OCI-LY7 (cell line): ENCODE measurements around the gene ZNF775. TPM values are rescaled to one million over a fixed set of nuclear protein-coding genes. Genes with fewer than 3 reads are reported as not detected.

Experiments
- BruUV-seq: library from RNA; stranded (reverse); fragments of 400-500 nt; replicated peaks from 2 replicates; lab custom pipeline; 2021; lab: Mats Ljungman, UMichigan
- CTCF ChIA-PET: fragments of 300-600 bp; sonication (Branson Sonifier 250); formaldehyde crosslinking; loops from one replicate; lab custom pipeline; 2022; ENCODE audit warnings: antibody characterized with exemption; ENCODE audit not compliant: unreplicated experiment; lab: Charles Lee
- POLR2A ChIA-PET: fragments of 300-600 bp; sonication (Branson Sonifier 250); formaldehyde crosslinking; loops from one replicate; lab custom pipeline; 2022; ENCODE audit warnings: antibody characterized with exemption; lab: Charles Lee
- DNase-seq: peaks from one replicate; pipeline ENCODE4 v3.0.0-alpha.2; 2015; ENCODE audit warnings: low spot score
- H2AFZ ChIP-seq: fragments of 200-600 bp; sonication (generic), shearing (Covaris generic); 2 replicates; pipeline ENCODE4 v1.6.1; 2014; ENCODE audit warnings: mild to moderate bottlenecking, antibody characterized with exemption, low read length, moderate library complexity
- H3K27ac ChIP-seq: fragments of 200-600 bp; sonication (generic); 2 replicates; pipeline ENCODE4 v1.5.1; 2014; ENCODE audit warnings: mixed run types, low read depth, mild to moderate bottlenecking, moderate library complexity, low read length, inconsistent platforms; ENCODE audit not compliant: poor library complexity, severe bottlenecking
- H3K36me3 ChIP-seq: fragments of 200-600 bp; sonication (generic); 2 replicates; pipeline ENCODE4 v1.6.1; 2014; ENCODE audit warnings: mild to moderate bottlenecking, antibody characterized with exemption, low read length, moderate library complexity, mixed read lengths; ENCODE audit not compliant: insufficient read depth
- H3K4me1 ChIP-seq: fragments of 200-600 bp; sonication (generic); 2 replicates; pipeline ENCODE4 v1.5.1; 2014; ENCODE audit warnings: mild to moderate bottlenecking, low read length; ENCODE audit not compliant: insufficient read depth, poor library complexity, severe bottlenecking
- H3K4me2 ChIP-seq: fragments of 200-600 bp; sonication (generic); 2 replicates; pipeline ENCODE4 v1.6.1; 2014; ENCODE audit warnings: mild to moderate bottlenecking, low read length
- H3K4me3 ChIP-seq: fragments of 200-600 bp; sonication (generic); 2 replicates; pipeline ENCODE4 v1.5.1; 2014; ENCODE audit warnings: mild to moderate bottlenecking, low read depth, low read length; ENCODE audit not compliant: poor library complexity, severe bottlenecking
- H3K79me2 ChIP-seq: fragments of 200-600 bp; sonication (generic); 2 replicates; pipeline ENCODE4 v1.6.1; 2016; ENCODE audit warnings: low read depth, mild to moderate bottlenecking, low read length, moderate library complexity, mixed read lengths; ENCODE audit not compliant: insufficient read depth
- H3K9me2 ChIP-seq: fragments of 200-600 bp; sonication (generic); 2 replicates; pipeline ENCODE4 v1.6.1; 2016; ENCODE audit warnings: mild to moderate bottlenecking, low read length, mixed read lengths; ENCODE audit not compliant: insufficient read depth
- H3K9me3 ChIP-seq: fragments of 200-600 bp; sonication (generic); 2 replicates; pipeline ENCODE4 v1.6.1; 2014; ENCODE audit warnings: mild to moderate bottlenecking, mixed run types, low read length, mixed read lengths
- H4K20me1 ChIP-seq: fragments of 200-600 bp; sonication (generic); 2 replicates; pipeline ENCODE4 v1.6.1; 2014; ENCODE audit warnings: mild to moderate bottlenecking, antibody characterized with exemption, low read length, moderate library complexity, mixed read lengths; ENCODE audit not compliant: insufficient read depth
- CTCF ChIP-seq: fragments of 200-600 bp; sonication (generic); conservative IDR thresholded peaks from 2 replicates; pipeline ENCODE4 v1.5.1; 2014; ENCODE audit warnings: mild to moderate bottlenecking, antibody characterized with exemption, low read length, moderate library complexity, mixed read lengths
- EZH2phosphoT487 ChIP-seq: fragments of 200-600 bp; sonication (generic); IDR thresholded peaks from 2 replicates; pipeline ENCODE4 v1.6.1; 2018; ENCODE audit warnings: low read depth, borderline replicate concordance, mild to moderate bottlenecking, mixed run types, antibody characterized with exemption, low read length, moderate library complexity, mixed read lengths
- intact Hi-C: fragments of 100-400 bp; cut with micrococcal nuclease; formaldehyde crosslinking; loops from one replicate; pipeline ENCODE4 v1.10.0; 2022; ENCODE audit not compliant: unreplicated experiment
- total RNA-seq, 2 experiments: library from RNA; depleted of rRNA in 1 of 2; stranded (reverse); fragments of >200 nt in 1 of 2; shearing (Covaris generic) in 1 of 2; gene quantifications; 2 replicates each; pipeline ENCODE4 v1.2.3, GENCODE V29; 2014 to 2022

The ZNF775 gene
- total RNA-seq, 2 experiments from 2014 or later: 4.7 to 6.5 TPM

DNA sequence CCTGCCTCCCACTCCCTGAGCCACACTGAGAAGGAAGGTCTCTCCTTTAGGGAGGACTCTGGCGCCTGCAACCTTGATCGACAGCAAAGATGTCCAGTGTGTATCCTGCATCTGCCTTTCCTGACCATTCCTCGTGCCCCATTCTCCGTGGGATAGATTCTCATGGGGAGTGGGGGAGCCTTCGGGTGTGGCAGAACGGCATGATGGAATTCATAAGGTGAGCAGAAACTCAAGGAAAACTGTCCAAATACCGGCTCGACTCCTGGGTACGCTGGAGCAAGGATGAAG lies 37.1 kb upstream of the ZNF775 start:
- TF ChIP-seq CTCF (no peak), EZH2phosphoT487 (no peak)
- no peak for DNase-seq
- Histone ChIP-seq H3K4me1 (no peaks in the 10 kb centered on the region), H4K20me1 (no peaks in the 10 kb centered on the region), H3K27ac (no peak overlapping the region), H3K4me3 (no peak overlapping the region), H3K9me2 (no peaks in the 10 kb centered on the region), H3K4me2 (no peak overlapping the region), H3K79me2 (no peaks in the 10 kb centered on the region), H2AFZ (no peak overlapping the region), H3K9me3 (peaks cover 8% of the 10 kb centered on the region; the same call in 1 of the 2 replicates), H3K36me3 (no peaks in the 10 kb centered on the region)
- ChIA-PET POLR2A (no interaction called here), CTCF (no interaction called here)
- intact Hi-C loops: no loop called here
- no TSS peak for BruUV-seq

GRCh38 chr7:150343225-150343624 lies 35.9 kb upstream of the ZNF775 start:
- intact Hi-C loops: no loop called here
- CTCF ChIA-PET: no interaction called here
- no peak for DNase-seq
- Histone ChIP-seq H4K20me1 (no peaks in the 10 kb centered on the region), H2AFZ (no peak overlapping the region), H3K4me1 (no peaks in the 10 kb centered on the region), H3K4me3 (no peak overlapping the region), H3K36me3 (no peaks in the 10 kb centered on the region), H3K79me2 (no peaks in the 10 kb centered on the region), H3K4me2 (no peak overlapping the region), H3K9me2 (no peaks in the 10 kb centered on the region), H3K9me3 (peaks cover 8% of the 10 kb centered on the region; the same call in 1 of the 2 replicates), H3K27ac (no peak overlapping the region)
- no TSS peak for BruUV-seq
- POLR2A ChIA-PET: no interaction called here
- TF ChIP-seq CTCF: no peak
- no peak for TF ChIP-seq EZH2phosphoT487

- Histone ChIP-seq H2AFZ (no peak overlapping the region), H3K4me3 (no peak overlapping the region), H4K20me1 (no peaks in the 10 kb centered on the region), H3K36me3 (no peaks in the 10 kb centered on the region), H3K4me1 (no peaks in the 10 kb centered on the region), H3K9me2 (no peaks in the 10 kb centered on the region), H3K27ac (no peak overlapping the region), H3K4me2 (no peak overlapping the region), H3K9me3 (peaks cover 8% of the 10 kb centered on the region; the same call in 1 of the 2 replicates), H3K79me2 (no peaks in the 10 kb centered on the region)
- CTCF ChIA-PET: no interaction called here
- POLR2A ChIA-PET: no interaction called here
- intact Hi-C loops: no loop called here
- no TSS peak for BruUV-seq
- TF ChIP-seq CTCF (no peak), EZH2phosphoT487 (no peak)
- DNase-seq: no peak
Observed at GRCh38 chr7:150344299-150344698, 34.8 kb upstream of the ZNF775 start.
